ENCODE measurements around the gene KIAA1958.
"Not testable (repeated sequence)": the region's sequence is repeated elsewhere in the genome, so short reads cannot be mapped to it uniquely, and the experiment has no call there.

KIAA1958 gene

DNA sequence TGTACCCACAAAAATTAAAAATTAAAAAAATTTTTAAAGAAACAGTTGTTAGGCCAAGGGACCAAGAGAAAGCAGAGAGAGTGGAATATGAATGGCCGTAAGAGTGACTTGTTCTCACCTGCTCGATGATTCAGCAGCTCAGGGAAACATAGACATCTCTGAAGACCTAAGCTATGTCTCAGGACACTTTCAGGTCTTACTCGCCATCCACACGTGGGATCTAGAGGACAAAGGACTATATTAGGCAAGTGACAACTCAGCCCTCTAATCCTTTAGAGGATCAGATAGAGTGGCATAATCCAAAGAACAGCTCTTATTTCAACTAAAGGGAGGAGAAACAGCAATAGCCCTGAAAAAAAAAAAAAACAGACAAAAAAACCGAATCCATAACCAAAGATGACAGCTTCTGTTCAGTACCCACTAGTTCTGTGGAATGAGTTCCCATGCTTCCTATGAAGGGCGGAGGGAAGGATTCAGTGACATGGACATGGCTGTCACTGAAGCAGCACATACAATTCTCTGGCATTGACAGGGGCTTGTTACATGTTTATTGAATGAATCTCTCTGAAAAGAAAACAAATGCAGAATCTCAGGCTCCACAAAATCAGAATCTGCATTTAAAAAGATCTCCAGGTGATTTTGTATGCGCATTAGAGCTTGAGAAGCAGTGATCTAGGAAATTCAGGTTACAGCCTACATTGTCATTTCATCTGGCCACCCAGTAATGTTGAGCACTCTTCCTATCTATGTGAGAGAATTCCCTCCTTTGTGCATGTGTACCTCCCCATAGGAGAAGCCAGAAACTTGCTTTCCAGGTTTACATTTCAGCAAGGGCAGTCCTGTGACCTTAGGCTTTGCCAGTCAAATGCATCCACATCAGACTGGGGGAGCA lies 96.0 kb downstream of the KIAA1958 start:
- FAIRE-seq (no peak), DNase-seq (ENCODE audit: insufficient read length, low spot score) (no peak)

DNA sequence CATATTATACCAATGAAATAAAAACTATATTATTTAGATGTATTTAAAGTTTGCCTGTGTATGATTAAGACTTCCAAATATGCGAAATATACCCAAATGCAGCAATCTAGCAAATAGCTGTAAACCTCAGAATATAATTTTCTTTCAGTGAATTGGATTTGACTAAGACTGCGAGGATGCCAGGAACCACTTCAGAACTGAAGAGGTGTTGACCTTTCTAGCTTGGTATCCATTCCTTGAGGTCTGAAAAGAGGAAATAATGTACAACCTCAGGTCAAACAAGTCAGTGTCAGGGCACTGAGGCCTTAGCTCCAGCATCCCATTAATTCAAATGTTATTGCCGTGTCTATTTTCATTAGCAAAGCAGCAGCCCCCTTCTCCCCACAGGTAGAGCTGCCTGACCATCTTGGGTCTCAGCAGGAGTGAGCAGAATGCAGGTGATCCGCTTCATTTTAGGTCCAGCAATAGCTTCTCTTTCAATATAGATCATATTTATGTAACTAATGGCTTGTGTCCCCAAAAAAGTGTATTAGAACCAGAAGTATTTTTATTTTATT lies 100.0 kb downstream of the KIAA1958 start:
- no peak for FAIRE-seq

DNA sequence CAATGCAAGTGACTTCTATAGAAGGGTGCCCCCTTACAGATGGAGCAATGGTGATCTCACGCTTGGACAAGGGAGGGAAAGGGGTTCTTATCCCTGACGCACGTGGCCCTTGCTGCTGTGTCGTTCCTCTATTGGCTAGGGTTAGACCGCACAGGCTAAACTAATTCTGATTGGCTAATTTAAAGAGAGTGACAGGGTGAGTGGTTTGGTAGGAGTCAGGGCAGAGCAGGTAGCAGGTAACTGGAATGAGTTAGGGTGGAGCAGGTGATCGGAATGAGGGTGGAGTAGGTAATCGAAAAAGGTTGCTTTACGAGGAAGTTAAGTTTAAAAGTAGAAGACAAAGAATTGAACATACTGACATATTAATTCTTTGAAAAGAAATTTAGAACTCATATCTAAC lies 105.2 kb downstream of the KIAA1958 start:
- not testable (repeated sequence) for FAIRE-seq; DNase-seq (ENCODE audit: insufficient read length, low spot score)

More for the DNA sequence above, 100.0 kb downstream of the KIAA1958 start:
- DNase-seq (ENCODE audit: insufficient read length, low spot score): no peak

DNA sequence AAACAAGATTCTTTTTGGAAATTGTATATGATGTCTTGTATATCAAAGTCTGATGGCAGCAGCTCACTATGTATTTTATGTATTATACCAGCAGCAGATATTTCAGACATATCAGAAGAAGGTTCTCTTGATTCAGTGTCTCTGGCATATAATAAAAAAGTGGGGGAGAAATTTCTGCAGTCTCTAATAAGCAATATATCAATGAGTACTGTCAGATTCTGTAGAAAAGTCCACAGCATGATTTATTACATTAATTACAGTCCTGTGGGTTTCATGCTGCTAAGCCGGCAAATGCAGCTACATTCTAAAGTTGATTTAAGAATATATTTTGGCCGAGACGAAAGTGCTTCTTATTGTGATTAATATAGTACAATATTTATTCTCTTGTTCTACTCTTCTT lies 113.1 kb downstream of the KIAA1958 start:
- DNase-seq (ENCODE audit: insufficient read length, low spot score) (no peak), FAIRE-seq (no peak)

- FAIRE-seq (no peak), DNase-seq (ENCODE audit: insufficient read length, low spot score) (no peak)
These were observed 115.0 kb downstream of the KIAA1958 start for GRCh38 chr9:112601636-112602035.

DNA sequence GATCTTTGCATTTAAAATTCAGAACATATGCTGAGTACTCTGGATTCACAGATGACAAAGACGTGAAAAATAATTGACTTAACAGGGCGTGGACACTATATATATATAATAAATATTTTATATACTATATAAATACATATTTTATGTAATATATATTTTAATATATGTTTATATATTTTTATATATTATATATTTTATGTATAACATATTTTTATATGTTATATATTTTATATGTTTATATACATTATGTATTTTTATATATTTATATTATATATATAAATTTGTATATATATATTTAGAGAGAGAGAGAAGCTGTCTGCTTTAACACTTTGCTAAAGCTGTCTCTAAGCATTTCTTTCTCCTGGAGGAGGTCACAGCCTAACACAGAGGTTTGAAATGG lies 118.2 kb downstream of the KIAA1958 start:
- FAIRE-seq (no peak), DNase-seq (ENCODE audit: insufficient read length, low spot score) (no peak)

DNA sequence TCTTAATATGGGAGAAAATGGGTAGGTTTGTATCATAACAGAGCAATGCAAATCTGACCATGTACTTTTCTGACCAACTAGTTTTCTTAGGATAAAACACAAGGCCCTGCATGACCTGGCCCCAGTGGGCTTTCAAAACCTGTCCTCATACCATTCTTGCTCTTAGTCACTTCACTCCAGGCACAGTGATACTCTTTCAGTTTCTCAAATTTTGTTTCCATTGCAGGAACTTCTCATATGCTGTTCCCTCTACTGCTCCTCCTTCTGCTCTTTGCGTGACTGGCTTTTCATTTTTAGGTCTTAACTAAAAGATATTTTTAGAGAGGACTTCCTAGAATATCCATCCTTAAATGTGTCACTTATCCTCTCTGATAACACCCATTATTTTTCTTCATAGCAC lies 118.9 kb downstream of the KIAA1958 start:
- FAIRE-seq (peak; percentile 91), DNase-seq (ENCODE audit: insufficient read length, low spot score) (peak; percentile 12)

DNA sequence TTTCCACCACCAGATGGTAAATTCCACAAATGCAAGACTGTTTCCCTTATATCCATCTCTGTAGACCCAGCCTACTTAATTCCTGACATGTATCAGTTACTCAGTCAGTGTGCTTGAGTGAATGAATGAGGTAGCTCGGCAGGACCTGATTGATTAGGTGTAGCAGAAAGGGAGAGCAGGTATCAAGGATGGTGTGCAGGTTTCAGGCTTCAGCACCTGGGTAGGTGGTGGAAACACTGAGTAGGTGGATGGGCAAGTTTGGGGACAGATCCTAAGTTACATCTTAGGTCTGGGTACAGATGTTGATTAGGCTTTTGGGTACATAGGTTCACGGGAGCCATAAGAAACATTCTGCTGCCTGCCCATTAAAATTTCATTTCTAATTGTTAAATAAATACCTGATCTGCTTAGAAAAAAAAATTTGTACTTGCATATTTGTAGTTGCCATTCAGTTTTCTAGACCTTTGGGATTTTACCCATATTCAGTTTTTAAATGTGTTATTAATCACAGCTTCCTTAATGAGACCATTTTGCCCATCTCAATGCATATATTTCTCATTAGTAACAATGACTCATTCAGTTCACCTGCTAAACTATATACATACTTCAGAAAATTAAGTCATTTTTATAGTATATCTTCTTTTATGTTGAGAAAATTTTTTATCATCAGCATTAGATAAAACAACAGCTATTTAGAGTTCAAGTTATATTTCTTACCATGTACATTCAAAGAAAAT lies 119.5 kb downstream of the KIAA1958 start:
- DNase-seq (ENCODE audit: insufficient read length, low spot score) (no peak), FAIRE-seq (no peak)

GRCh38 chr9:112608851-112609250 lies 122.2 kb downstream of the KIAA1958 start:
- FAIRE-seq: no peak
- no peak for DNase-seq (ENCODE audit: insufficient read length, low spot score)

- no peak for DNase-seq (ENCODE audit: insufficient read length, low spot score)
- FAIRE-seq: no peak
These were observed 129.1 kb downstream of the KIAA1958 start for GRCh38 chr9:112615584-112616266.

DNA sequence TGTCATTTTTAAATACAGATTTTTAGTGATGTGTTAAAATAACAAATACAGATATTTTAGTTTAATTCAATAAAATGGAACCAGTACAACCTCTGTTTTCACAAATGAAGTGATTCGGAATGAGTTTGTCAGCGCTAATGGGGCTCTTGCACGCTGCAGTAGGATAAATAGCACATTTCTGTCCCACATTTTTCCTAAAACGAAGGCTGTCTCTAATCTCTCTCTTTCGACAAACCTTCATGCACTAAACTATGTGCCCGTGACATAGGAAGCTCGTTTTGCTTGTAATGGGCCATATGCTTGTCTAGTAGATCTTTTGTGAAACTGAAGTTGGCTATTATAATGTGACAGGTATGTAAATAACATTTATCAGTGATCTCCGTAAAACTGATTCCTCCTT lies 130.7 kb downstream of the KIAA1958 start:
- DNase-seq (ENCODE audit: insufficient read length, low spot score) (no peak), FAIRE-seq (no peak)

DNA sequence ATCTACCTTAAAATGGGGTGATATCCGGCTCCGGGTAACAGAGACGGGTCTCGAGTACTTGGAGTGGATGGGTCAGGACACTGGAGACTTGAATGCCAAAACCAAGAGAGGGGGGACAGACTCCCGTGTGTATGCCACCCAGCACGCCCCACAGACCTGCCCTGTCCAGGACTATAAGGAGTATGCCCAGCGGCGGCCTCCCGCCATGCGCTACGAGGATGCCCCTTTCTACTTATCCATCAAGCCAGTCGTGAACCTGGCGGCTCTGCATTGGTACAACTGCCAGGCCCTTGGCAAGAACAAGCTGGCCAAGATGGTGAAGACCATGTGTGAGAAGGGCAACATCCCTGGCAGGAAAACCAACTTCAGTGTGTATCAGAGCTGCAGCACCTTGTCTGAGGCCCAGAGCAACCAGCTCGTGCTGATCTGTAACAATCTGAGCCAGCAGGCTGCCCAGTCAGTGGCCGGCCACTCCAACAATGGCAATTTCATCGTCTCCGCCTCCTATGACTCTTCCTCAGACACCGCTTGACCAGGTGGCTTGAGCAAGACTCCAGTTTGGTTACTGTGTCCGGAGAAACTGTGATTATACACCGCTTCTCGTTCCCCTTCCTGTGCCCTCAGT lies 131.9 kb downstream of the KIAA1958 start:
- FAIRE-seq (no peak), DNase-seq (ENCODE audit: insufficient read length, low spot score) (no peak)

GRCh38 chr9:112620388-112620787 lies 133.8 kb downstream of the KIAA1958 start:
- no peak for DNase-seq (ENCODE audit: insufficient read length, low spot score)
- FAIRE-seq: no peak

DNA sequence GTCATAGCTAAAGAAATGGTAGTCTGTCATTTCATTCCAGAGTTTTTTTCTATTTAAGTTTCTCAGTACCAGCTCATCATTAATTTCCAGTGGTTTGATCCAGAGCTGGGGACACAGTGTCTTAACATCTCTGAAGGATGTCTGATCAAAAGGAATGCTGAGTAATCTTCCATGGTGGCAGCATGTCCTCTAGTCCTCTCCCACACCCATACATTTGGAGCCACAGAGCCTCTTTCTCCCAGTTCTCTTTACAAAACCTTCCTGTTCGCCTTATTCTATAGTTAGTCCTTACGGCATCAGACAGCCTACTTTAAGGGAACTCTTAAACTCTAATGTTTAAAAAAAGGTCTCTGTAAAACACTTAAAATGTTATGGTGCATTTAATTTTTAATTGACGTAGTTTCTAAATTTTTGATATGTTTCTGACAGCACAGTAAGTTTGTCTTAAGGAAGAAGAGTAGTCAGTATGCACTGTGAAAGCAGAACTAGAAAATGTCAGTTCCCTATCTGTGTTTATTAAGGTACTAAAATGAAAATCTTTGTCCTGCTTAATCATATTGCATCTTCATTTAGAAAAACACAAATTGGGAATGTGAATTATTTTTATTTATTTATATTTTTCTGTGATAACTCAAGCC lies 134.5 kb downstream of the KIAA1958 start:
- FAIRE-seq (no peak), DNase-seq (ENCODE audit: insufficient read length, low spot score) (no peak)

- no peak for DNase-seq (ENCODE audit: insufficient read length, low spot score)
- no peak for FAIRE-seq
These were observed 136.6 kb downstream of the KIAA1958 start for GRCh38 chr9:112623198-112623597.

DNA sequence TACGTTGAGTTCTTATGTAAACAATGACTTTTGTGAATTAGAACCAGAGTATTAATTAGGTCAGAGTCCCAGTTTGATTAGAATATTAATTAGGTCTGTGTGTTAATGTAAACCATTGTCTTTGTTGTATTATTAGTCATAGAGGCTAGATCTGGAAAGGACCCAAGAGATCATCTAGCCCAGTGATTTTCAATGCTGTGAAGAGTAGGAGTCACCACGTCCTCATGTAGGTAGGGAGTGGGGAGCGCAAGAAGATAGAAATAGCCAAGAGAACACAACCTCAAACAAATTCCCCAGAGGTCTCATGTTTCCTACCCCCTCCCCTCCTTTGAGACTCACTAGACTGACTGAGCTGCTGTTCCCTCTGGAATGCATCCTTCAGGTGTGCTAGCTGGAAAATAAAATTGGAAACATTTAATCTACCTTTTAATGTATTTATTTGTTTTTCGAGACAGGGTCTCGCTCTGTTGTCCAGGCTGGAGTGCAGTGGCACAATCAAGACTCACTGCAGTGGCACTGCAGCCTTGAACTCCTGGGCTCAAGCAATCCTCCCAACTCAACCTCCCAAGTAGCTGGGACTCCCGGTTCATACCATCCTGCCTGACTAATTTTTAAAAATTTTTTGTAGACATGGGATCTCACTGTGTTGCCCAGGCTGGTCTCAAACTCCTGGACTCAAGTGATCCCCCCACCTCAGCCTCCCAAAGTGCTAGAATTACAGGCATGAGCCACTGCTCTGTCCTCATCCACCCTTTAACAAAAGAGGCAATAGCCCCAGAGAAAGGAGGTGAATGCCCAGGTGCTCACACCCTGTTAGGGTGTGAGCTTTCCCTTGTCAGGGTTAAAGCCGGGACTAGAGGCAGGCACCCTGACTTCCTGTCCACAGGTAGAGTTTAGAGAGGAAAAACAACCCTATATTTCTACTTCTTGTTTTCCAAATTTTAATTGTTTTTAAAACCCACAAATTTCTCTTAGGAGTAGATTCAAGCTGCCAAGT lies 138.4 kb downstream of the KIAA1958 start:
- FAIRE-seq (no peak), DNase-seq (ENCODE audit: insufficient read length, low spot score) (no peak)

DNA sequence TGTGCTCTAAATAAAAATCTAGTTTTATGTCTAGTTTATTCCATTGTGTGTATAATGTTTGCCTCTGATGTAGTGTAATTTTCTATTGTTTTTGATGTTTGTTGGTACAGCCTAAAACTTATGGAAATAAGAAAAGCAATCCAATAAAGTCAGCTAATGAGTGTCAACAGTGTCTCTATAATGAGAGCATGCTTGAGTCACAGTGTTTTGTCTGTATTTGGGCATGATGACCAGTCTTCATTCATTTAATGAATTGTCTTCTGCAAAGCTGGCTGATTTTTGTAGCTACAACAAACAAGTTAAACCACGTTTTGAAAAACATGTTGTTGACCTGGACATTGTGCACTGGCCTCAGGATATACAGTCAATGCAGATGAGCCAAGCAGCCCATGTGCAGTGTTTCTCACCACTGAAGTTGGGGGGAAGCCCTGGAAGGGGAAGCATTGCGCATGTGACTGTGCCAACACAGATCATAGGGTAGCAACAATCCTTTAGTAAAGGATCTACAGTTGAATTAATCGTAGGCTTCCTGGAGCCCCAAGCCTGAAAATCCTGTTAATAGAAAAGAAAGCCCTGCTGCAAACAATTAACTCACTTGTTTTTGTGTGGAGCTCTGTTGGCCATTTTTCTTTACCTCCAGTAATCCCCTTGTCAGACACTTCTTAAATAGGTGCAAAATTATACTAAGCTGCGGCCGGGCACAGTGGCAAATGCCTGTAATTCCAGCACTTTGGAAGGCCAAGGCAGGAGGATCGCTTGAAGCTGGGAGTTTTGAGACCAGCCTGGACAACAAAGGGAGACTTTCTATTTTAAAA lies 143.3 kb downstream of the KIAA1958 start:
- DNase-seq (ENCODE audit: insufficient read length, low spot score) (no peak), FAIRE-seq (no peak)
